IMR-90 (cell line): ENCODE measurements around the gene PSKH1.

Experiments
- BHLHE40 ChIP-seq: fragments of 150-350 bp; IDR thresholded peaks from 2 replicates; pipeline ENCODE4 v1.6.1; 2016; ENCODE audit warnings: mild to moderate bottlenecking, low read depth, low read length
- CTCF ChIP-seq: conservative IDR thresholded peaks from 2 replicates; pipeline ENCODE4 v1.5.1; 2012; ENCODE audit warnings: mild to moderate bottlenecking, low read depth, low read length, improper control_type of control experiment
- FOS ChIP-seq: fragments of 150-350 bp; IDR thresholded peaks from 2 replicates; pipeline ENCODE4 v1.6.1; 2016; ENCODE audit warnings: low read depth, low read length
- MAFK ChIP-seq: IDR thresholded peaks from 2 replicates; pipeline ENCODE4 v1.6.1; 2012; ENCODE audit warnings: low read depth, low read length, improper control_type of control experiment
- MAZ ChIP-seq: IDR thresholded peaks from 2 replicates; pipeline ENCODE4 v1.6.1; 2012; ENCODE audit warnings: low read depth, mild to moderate bottlenecking, low read length, improper control_type of control experiment, moderate library complexity, borderline replicate concordance
- MXI1 ChIP-seq: IDR thresholded peaks from 2 replicates; pipeline ENCODE4 v1.6.1; 2012; ENCODE audit warnings: low read depth, mild to moderate bottlenecking, low read length, moderate library complexity, borderline replicate concordance
- POLR2A ChIP-seq: IDR thresholded peaks from 2 replicates; pipeline ENCODE4 v1.6.1; 2012; ENCODE audit warnings: mild to moderate bottlenecking, low read depth, low read length
- RAD21 ChIP-seq: IDR thresholded peaks from 2 replicates; pipeline ENCODE4 v1.6.1; 2012; ENCODE audit warnings: low read length, improper control_type of control experiment
- USF2 ChIP-seq: fragments of 150-350 bp; IDR thresholded peaks from 2 replicates; pipeline ENCODE4 v1.6.1; 2017; ENCODE audit warnings: mild to moderate bottlenecking, antibody characterized with exemption, low read length, low read depth

GRCh38 chr16:67902831-67903230, 9.8 kb downstream of the PSKH1 start:
- TF ChIP-seq CTCF, result no peak
- TF ChIP-seq MAFK, result no peak
- TF ChIP-seq RAD21, result no peak
- no peak for TF ChIP-seq MAZ
- no peak for TF ChIP-seq POLR2A
- no peak for TF ChIP-seq MXI1
- TF ChIP-seq FOS, result no peak
- no peak for TF ChIP-seq BHLHE40
- no peak for TF ChIP-seq USF2
